GM12878 (cell line): Measurements from ENCODE around the gene PPP6R1. TPM values are rescaled to one million over a fixed set of nuclear protein-coding genes. Genes with fewer than 3 reads are reported as not detected.
A peak's percentile ranks its signal among the peaks of the same experiment; 100 is the strongest.

Experiments used
- ATAC-seq: fragments of 200-7000 bp; cut with Tn5 transposase; 3 replicates; pipeline ENCODE4 v1.9.1; 2020; ENCODE audit warnings: mild to moderate bottlenecking, moderate library complexity
- BruUV-seq: library from RNA; stranded (reverse); fragments of 400-500 nt; replicated peaks from 2 replicates; lab custom pipeline; 2021; lab: Mats Ljungman, UMichigan
- CTCF ChIA-PET: fragments of 300-600 bp; sonication (Branson Sonifier 250); formaldehyde crosslinking; extraction: SDS; loops from one replicate; lab custom pipeline; 2021; ENCODE audit warnings: inconsistent platforms; lab: Yijun Ruan, JAX
- POLR2A ChIA-PET: fragments of 350-600 bp; formaldehyde crosslinking; extraction: SDS; loops from one replicate; lab custom pipeline; 2021; ENCODE audit warnings: inconsistent platforms; lab: Charles Lee
- RAD21 ChIA-PET: fragments of 300-600 bp; sonication (Branson Sonifier 250); formaldehyde crosslinking; loops from one replicate; lab custom pipeline; 2023; ENCODE audit warnings: antibody characterized with exemption; ENCODE audit not compliant: unreplicated experiment; lab: Charles Lee
- SMC1A ChIA-PET: fragments of 300-600 bp; sonication (Branson Sonifier 250); formaldehyde crosslinking; loops from one replicate; lab custom pipeline; 2023; ENCODE audit not compliant: unreplicated experiment, uncharacterized antibody; lab: Charles Lee
- DNase-seq: peaks from one replicate; pipeline ENCODE4 v3.0.0-alpha.2; 2011; ENCODE audit warnings: low read depth, low spot score
- FAIRE-seq: peaks from 3 replicates; lab custom pipeline; 2011; peaks lifted over from hg19 to GRCh38; lab: Jason Lieb, UNC
- H2AFZ ChIP-seq: 2 replicates; pipeline ENCODE4 v1.6.0; 2011; ENCODE audit warnings: low read depth, low read length, control low read depth; ENCODE audit not compliant: control insufficient read depth
- H3K27ac ChIP-seq: 2 replicates; pipeline ENCODE4 v1.5.1; 2011; ENCODE audit warnings: control low read depth; ENCODE audit not compliant: control insufficient read depth, insufficient read depth
- H3K27me3 ChIP-seq, 2 experiments: replicated peaks in 1 of 2; 2 replicates each; pipeline versions ENCODE4 v1.6.0 to v1.6.1; 2011; ENCODE audit warnings: low read length in 1 of 2; ENCODE audit not compliant: control insufficient read depth in 2 of 2, insufficient read depth in 2 of 2
- H3K36me3 ChIP-seq, 2 experiments: 2 replicates each; pipeline ENCODE4 v1.5.1; 2011; ENCODE audit warnings: low read length in 1 of 2; ENCODE audit not compliant: control insufficient read depth in 2 of 2, insufficient read depth in 2 of 2
- H3K4me1 ChIP-seq: 2 replicates; pipeline ENCODE4 v1.6.1; 2011; ENCODE audit warnings: mild to moderate bottlenecking, low read length, moderate library complexity, mixed read lengths; ENCODE audit not compliant: control insufficient read depth, insufficient read depth
- H3K4me2 ChIP-seq: 2 replicates; pipeline ENCODE4 v1.6.0; 2011; ENCODE audit warnings: control low read depth; ENCODE audit not compliant: control insufficient read depth, insufficient read depth
- H3K4me3 ChIP-seq: fragments of 200-600 bp; sonication (generic); 2 replicates; pipeline ENCODE4 v1.5.1; 2016
- H3K79me2 ChIP-seq: 2 replicates; pipeline ENCODE4 v1.6.0; 2011; ENCODE audit warnings: low read length; ENCODE audit not compliant: control insufficient read depth, insufficient read depth
- H3K9ac ChIP-seq: 2 replicates; pipeline ENCODE4 v1.8.0; 2011; ENCODE audit warnings: low read length, control low read depth, mixed read lengths; ENCODE audit not compliant: control insufficient read depth, insufficient read depth
- H3K9me3 ChIP-seq: replicated peaks from 3 replicates; pipeline ENCODE4 v1.5.1; 2011; ENCODE audit warnings: mild to moderate bottlenecking, low read length; ENCODE audit not compliant: control insufficient read depth, insufficient read depth
- H4K20me1 ChIP-seq: 2 replicates; pipeline ENCODE4 v1.6.0; 2011; ENCODE audit not compliant: control insufficient read depth, insufficient read depth
- BCL3 ChIP-seq: IDR thresholded peaks from 2 replicates; pipeline ENCODE4 v1.6.1; 2011; ENCODE audit warnings: borderline replicate concordance, low read depth, mild to moderate bottlenecking, moderate library complexity, low read length; ENCODE audit not compliant: insufficient read depth, poor library complexity, severe bottlenecking
- HDAC2 ChIP-seq: fragments of 200-600 bp; sonication (generic); IDR thresholded peaks from 2 replicates; pipeline ENCODE4 v1.6.1; 2017
- KDM1A ChIP-seq: fragments of 200-600 bp; sonication (generic); IDR thresholded peaks from 2 replicates; pipeline ENCODE4 v1.6.1; 2016; ENCODE audit warnings: borderline replicate concordance
- NFYB ChIP-seq: IDR thresholded peaks from 2 replicates; pipeline ENCODE4 v1.6.1; 2011; ENCODE audit warnings: low read depth, mild to moderate bottlenecking, low read length, improper control_type of control experiment, moderate library complexity; ENCODE audit not compliant: insufficient read depth
- POLR2A ChIP-seq: IDR thresholded peaks from 2 replicates; pipeline ENCODE4 v1.6.1; 2011; ENCODE audit warnings: low read depth, mild to moderate bottlenecking, low read length
- ZBTB4 ChIP-seq: fragments of 450-650 bp; formaldehyde crosslinking; IDR thresholded peaks from 2 replicates; pipeline ENCODE4 v1.4.0; 2022; ENCODE audit warnings: mild to moderate bottlenecking, moderate library complexity
- ZZZ3 ChIP-seq: IDR thresholded peaks from 2 replicates; pipeline ENCODE4 v1.6.1; 2011; ENCODE audit warnings: low read depth; ENCODE audit not compliant: control insufficient read depth, insufficient read length
- WGBS: methylation state at CpG from one replicate; pipeline ENCODE4 v1.1.6; 2016; ENCODE audit warnings: low lambda C conversion rate; ENCODE audit not compliant: insufficient replicate concordance, insufficient coverage; ENCODE audit errors: missing lambda C conversion rate; 5-methylcytosine and 5-hydroxymethylcytosine counted together
- in situ Hi-C: fragments of 300-500 bp; cut with MboI; formaldehyde crosslinking; loops from 9 replicates; pipeline ENCODE4 v1.14.3; 2018; ENCODE audit warnings: mixed read lengths
- intact Hi-C: fragments of 100-400 bp; cut with micrococcal nuclease; formaldehyde crosslinking; loops from one replicate; pipeline ENCODE4 v1.14.2; 2022; ENCODE audit not compliant: unreplicated experiment
- polyA plus RNA-seq, 11 experiments: library from polyadenylated mRNA; depleted of rRNA in 4 of 11; unstranded in 6 of 11; stranded (reverse) in 5 of 11; fragments of >200 nt; fragmentation: Nextera tagmentation in 4 of 11; fragmentation: Illumina TruSeq in 1 of 11; extraction: Ambion mirVana in 4 of 11; extraction: Trizol in 1 of 11; gene quantifications; 1 replicate in 1 of 11; 2 replicates in 10 of 11; pipeline versions ENCODE4 v1.2.1 to v1.2.3, GENCODE V29; 2011 to 2016; ENCODE audit warnings: inconsistent platforms in 2 of 11, missing spikeins in 2 of 11, low read depth in 1 of 11
- total RNA-seq, 4 experiments: library from RNA; depleted of rRNA in 3 of 4; stranded (reverse); fragments of >200 nt in 3 of 4; fragmentation: Illumina TruSeq in 1 of 4; extraction: Trizol in 1 of 4; gene quantifications; 2 replicates each; pipeline versions ENCODE4 v1.2.1 to v1.2.3, GENCODE V29; 2013 to 2021

PPP6R1 gene
- total and polyA plus RNA-seq, 10 of the 15 experiments (the other 5 are each of a cell fraction or from before 2014, with no cell fraction given), result 0.80 to 173 (median 63.7) TPM

- no peak for ATAC-seq
- H3K4me3 ChIP-seq, result no peak overlapping the region
- no peaks in the 10 kb centered on the region for H3K4me1 ChIP-seq
- no peak for DNase-seq
- H3K27me3 ChIP-seq, result no peaks in the 10 kb centered on the region
- no peak overlapping the region for H2AFZ ChIP-seq
- H3K9ac ChIP-seq, result no peak overlapping the region
- ChIA-PET SMC1A (no interaction called here), CTCF (no interaction called here), POLR2A (no interaction called here), RAD21 (no interaction called here)
- 88% methylated on average over 26 of the region's 26 CpGs for WGBS
- peaks cover 0 to 13% of the 10 kb centered on the region in 2 experiments; a peak in 3 of 4 replicates for H3K36me3 ChIP-seq
- H3K27ac ChIP-seq, result no peak overlapping the region
- H3K4me2 ChIP-seq, result no peak overlapping the region
- H3K9me3 ChIP-seq, result no peaks in the 10 kb centered on the region
- FAIRE-seq, result no peak
- no TSS peak for BruUV-seq
- no peaks in the 10 kb centered on the region for H4K20me1 ChIP-seq
- in situ Hi-C loops, result no loop called here
- intact Hi-C loops, result no loop called here
- TF ChIP-seq ZZZ3, result no peak
- no peaks in the 10 kb centered on the region for H3K79me2 ChIP-seq
These were observed 34.7 kb downstream of the PPP6R1 start for GRCh38 chr19:55224038-55224665.

GRCh38 chr19:55223291-55224037 lies 35.4 kb downstream of the PPP6R1 start:
- intact Hi-C loops, result no loop called here
- CTCF ChIA-PET, result no interaction called here
- no peak; the same call in 2 of the 3 replicates for ATAC-seq
- FAIRE-seq, result no peak
- no peaks in the 10 kb centered on the region for H3K4me1 ChIP-seq
- no peak overlapping the region for H3K9ac ChIP-seq
- 93% methylated on average over 16 of the region's 17 CpGs for WGBS
- no peak for DNase-seq
- peaks cover 0 to 9% of the 10 kb centered on the region in 2 experiments; a peak in 3 of 4 replicates for H3K36me3 ChIP-seq
- H3K27ac ChIP-seq, result no peak overlapping the region
- no peaks in the 10 kb centered on the region for H4K20me1 ChIP-seq
- TF ChIP-seq NFYB (no peak), HDAC2 (no peak), ZBTB4 (CRISPR knock-in tag) (no peak), BCL3 (peak; percentile 80), KDM1A (no peak), POLR2A (peak; percentile 7; the same call in 1 of the 2 replicates)
- BruUV-seq, result no TSS peak
- no peaks in the 10 kb centered on the region for H3K79me2 ChIP-seq
- POLR2A ChIA-PET, result no interaction called here
- in situ Hi-C loops, result no loop called here
- no peak overlapping the region for H3K4me3 ChIP-seq
- no peaks in the 10 kb centered on the region for H3K27me3 ChIP-seq
- RAD21 ChIA-PET, result no interaction called here
- SMC1A ChIA-PET, result no interaction called here
- H3K4me2 ChIP-seq, result no peak overlapping the region
- H3K9me3 ChIP-seq, result no peaks in the 10 kb centered on the region
- no peak overlapping the region for H2AFZ ChIP-seq
